GM19468 (cell line): ENCODE data around the gene CRTC3.
"Not testable (repeated sequence)": the region's sequence is repeated elsewhere in the genome, so short reads cannot be mapped to it uniquely, and the experiment has no call there.

ENCODE experiments used
- ATAC-seq: cut with Tn5 transposase; IDR thresholded peaks from one replicate; pipeline ENCODE4 v1.9.1; 2021; ENCODE audit warnings: mild to moderate bottlenecking, moderate library complexity, moderate number of reproducible peaks; ENCODE audit not compliant: unreplicated experiment; ENCODE audit errors: extremely low read depth

Gene CRTC3

GRCh38 chr15:90666135-90666909 lies 136.6 kb downstream of the CRTC3 start:
- ATAC-seq = no peak

- ATAC-seq = no peak
Measured at GRCh38 chr15:90667073-90667754, 137.5 kb downstream of the CRTC3 start.

DNA sequence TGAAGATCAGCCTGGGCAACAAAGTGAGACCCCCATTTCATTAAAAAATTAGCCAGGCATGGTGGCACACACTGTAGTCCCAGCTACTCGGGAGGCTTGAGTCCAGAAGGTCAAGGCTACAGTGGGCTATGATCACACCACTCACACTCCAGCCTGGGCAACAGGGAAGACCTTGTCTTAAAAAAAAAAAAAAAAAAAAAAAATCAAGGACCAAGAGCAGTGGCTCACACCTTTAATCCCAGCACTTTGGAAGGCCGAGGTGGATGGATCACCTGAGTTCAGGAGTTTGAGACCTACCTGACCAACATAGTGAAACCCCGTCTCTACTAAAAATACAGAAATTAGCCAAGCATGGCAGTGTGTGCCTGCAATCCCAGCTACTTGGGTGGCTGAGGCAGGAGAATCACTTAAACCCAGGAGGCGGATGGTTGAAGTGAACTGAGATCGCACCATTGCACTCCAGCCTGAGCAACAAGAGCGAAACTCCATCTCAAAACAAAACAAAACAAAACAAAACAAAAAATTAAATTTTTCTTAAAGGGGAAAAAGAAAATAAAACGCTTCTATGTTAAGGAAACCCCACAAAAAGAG lies 138.1 kb downstream of the CRTC3 start:
- ATAC-seq = not testable (repeated sequence)

- not testable (repeated sequence) for ATAC-seq
Measured at GRCh38 chr15:90670631-90671030, 140.9 kb downstream of the CRTC3 start.

DNA sequence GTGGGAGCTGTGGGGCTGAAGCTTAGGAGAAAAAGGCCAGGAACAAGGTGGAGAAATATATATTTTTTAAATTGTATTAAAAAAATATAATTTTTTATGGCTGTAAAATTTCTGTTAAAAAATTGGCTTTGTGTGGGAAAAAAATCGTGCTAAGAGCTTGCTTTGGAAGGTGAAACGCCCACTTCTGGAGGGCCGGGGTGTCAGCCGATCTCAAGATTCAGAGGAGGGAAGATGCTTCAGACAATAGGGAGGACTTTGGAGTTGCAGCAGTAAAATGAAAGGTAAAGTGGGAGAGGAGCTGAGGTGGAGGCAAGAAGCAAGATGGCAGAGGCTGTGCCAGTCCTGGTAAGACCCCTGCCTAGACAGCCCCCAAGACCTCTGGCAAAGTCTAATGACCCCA lies 141.5 kb downstream of the CRTC3 start:
- ATAC-seq = no peak

- not testable (repeated sequence) for ATAC-seq
Measured at GRCh38 chr15:90673357-90673756, 143.6 kb downstream of the CRTC3 start.

- no peak for ATAC-seq
Measured at GRCh38 chr15:90674476-90674875, 144.8 kb downstream of the CRTC3 start.

GRCh38 chr15:90675464-90675863 lies 145.7 kb downstream of the CRTC3 start:
- no peak for ATAC-seq

DNA sequence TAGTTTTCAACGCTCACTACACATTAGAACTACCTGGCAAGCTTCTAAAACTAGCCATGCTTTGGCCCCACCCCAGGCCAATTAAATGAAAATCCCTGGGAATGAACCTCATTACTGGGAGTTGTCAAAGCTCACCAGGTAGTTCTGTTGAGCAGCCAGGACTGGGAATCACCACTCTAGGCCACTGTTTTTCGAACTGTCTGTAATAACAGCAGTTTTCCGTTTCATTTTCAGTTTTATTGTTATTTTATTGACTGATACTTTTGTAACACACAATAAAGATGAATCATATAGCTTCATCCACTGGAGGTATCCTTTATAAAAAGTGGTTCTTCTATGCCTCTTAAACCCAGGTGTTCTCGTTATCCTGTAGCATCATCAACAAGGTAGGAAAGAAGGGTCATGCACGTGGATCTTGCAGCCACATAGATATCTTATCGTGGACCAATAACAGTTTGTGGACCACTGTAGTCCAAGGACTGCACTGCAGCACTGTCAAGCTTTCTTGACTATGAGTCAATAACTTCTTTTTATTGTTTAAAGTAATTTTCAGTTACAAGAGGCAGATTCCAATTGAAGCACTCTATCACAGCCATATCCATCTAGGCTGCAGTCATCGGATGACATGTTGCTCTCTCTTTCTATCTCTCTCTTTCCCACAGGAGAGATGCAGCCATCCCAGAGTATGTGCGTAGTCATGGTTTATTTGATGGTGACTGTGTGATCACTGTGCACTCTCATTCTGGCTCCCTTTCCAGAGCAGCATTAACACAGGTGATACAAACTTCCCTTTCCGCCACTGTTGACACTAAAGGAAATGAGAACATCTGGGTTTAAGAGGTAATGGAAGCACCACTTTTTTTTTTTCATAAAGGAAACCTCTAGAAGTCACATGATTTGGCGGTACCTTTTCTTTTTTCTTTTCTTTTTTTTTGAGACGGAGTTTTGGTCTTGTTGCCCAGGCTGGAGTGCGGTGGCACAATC lies 148.4 kb downstream of the CRTC3 start:
- ATAC-seq = no peak

DNA sequence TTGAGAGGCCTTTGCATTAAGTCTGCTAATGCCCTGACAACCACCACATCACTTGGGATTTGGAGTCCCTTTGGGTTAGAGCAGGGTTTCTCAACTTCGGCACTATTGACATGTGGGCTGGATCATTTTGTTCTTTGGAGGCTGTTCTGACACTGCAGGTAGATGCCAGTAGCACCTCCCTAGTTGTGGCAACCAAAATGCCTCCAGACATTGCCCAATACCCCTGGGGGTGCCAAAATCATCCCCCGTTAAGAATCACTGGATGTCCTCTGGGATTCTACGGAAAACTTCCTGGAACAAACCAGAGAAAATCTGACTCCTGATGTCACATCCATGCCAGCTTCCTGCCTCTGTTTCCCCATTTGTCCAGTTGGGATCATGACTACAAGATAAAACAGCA lies 150.2 kb downstream of the CRTC3 start:
- no peak for ATAC-seq

DNA sequence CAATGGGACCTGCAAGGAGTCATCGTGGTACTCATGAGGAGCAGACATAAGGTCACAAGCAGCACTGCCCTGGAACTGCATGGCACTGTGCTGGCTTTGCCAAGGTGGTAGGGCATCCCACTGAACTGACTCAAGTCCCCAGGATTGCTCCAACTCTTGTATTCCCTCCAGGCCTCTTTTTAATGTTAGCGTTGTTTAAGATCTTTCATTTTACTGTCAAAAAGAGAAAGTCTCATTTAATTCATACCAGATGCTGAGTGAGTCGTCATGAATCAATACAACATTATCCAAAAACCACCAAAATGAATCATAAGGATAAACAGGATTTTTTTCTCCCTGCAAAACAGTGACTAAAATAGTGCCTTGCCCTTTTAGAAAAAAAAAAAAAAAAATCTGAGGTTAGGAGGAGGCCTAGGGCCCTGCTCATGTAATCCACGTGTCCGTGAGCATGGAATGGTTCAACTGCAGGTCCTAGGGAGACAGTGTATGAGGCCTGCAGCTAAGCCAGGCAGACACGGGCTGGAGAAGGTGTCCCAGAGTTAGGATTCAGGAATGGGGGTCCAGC lies 150.7 kb downstream of the CRTC3 start:
- ATAC-seq = no peak

DNA sequence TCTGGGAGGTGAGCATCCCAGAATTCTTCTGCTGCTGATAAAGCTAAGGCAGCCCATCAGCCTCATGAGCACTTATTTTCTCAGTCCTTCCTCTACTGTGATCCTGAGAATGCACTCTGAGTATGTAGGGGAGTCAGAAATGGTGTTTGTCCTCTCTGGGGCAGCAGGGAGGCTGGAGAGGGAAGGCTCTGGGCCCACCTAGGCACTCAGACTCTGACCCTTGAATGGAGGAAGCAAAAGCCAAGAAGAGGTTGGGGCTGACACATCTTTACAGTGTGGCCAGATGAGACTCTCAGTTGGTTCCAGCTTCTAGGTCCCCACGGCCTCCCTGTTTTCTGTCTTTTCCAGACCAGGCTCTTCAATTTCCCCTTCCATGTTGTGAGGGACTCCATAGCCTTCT lies 151.3 kb downstream of the CRTC3 start:
- ATAC-seq = no peak

DNA sequence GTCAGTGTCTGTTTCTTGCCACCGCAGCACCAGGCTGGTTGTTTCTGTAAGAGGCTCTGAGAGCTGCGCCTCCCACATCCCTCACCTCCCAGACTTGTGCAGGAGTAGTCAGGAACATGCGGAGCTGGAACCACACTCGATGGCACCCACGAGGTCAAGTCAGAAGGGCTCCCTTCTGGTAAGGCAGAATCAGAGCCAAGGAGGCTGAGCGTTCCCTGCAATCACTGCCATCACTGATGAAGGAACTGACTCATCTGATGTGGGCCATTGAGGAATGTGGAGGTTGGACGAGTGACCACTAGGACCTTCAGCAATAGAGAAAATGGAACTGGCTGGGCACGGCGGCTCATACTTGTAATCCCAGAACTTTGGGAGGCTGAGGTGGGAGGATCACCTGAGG lies 151.8 kb downstream of the CRTC3 start:
- no peak for ATAC-seq

DNA sequence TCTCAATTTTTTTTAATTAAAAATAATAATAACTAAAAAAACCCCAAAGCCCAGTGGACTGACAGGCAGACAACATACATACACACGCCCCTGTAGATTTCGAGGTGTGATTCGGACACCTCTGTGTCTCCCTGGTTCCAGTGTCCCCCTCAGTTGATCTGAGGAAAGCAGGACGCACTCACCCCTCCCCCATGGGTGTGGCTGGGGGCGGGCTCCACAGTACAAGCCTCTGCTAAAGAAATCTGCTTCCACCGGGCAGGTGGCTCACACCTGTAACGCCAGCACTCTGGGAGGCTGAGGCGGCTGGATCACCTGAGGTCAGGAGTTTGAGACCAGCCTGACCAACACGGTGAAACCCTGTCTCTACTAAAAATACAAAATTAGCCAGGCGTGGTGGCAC lies 153.6 kb downstream of the CRTC3 start:
- no peak for ATAC-seq

DNA sequence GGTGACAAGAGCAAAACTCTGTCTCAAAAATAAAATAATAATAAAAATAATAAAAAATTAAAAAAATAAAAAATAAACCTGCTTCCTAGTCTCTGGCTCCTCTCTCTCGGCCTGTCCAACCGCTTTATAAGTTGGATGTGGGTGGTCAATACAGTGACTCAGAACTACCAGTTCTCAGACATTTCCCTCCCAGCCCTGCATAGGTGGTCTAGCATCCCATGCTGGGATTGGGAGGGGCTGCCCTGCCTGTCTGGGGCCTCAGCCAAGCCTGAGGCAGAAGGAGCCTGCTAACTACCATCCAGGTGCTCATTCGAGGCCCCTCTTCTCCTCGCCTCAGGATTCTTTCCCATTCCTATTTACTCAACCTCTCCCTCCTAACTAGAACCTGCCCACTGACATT lies 154.2 kb downstream of the CRTC3 start:
- ATAC-seq = no peak

DNA sequence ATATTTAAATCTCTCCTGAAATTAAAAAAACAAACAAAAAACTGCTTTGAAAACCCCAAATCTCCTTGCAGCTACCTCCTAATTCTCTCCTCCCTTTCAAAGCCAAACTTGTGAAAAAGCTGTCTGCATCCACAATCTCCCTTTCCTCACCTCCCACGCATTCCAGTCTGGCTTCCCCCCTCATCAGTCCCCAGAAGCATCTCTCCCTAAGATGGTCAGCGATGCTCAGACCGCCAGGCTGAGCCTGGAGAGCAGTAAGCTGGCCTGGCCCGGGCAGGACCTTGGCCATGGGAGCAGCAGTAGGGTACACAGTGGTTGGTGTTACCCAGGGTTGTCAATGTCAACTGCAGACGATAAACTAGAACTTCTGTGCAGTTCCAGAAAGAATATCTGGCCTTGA lies 154.6 kb downstream of the CRTC3 start:
- ATAC-seq = no peak

DNA sequence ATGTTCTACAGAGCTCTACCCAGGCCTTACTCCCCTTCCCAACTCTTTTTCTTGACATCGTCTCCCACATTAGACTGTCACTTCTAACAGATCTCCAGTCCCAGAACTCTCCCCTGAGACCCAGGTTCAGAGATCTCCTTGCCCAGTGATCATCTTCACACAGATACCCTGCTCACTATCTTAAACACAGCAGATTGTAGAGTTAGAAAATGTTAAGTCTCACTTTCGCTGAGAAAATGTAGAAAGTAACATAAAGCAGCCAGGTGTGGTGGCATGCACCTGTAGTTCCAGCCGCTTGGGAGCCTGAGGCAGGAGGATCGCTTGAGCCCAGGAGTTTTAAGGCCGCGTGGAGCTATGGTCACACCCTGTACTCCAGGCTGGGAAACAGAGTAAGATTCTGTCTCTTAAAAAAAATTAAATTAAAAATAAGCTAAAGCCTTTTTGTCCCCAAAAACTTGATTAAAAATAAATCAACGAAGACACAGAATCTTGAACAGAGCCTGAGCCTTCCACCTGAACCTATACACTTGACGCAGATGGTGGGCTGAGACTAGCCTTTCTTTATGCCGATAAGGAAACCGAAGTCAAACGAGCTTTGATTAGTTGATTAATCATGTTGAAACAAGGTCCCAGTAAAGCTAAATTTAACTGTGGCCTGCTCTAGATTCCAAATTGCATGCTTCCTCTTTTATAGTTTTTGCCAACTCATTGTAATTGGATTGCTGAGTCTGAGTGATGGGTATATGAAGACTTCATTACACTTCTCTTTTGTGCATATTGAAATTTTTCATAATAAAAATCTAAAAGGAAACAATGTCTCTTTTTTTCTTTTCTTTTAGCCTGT lies 156.1 kb downstream of the CRTC3 start:
- peak; percentile 23 for ATAC-seq

DNA sequence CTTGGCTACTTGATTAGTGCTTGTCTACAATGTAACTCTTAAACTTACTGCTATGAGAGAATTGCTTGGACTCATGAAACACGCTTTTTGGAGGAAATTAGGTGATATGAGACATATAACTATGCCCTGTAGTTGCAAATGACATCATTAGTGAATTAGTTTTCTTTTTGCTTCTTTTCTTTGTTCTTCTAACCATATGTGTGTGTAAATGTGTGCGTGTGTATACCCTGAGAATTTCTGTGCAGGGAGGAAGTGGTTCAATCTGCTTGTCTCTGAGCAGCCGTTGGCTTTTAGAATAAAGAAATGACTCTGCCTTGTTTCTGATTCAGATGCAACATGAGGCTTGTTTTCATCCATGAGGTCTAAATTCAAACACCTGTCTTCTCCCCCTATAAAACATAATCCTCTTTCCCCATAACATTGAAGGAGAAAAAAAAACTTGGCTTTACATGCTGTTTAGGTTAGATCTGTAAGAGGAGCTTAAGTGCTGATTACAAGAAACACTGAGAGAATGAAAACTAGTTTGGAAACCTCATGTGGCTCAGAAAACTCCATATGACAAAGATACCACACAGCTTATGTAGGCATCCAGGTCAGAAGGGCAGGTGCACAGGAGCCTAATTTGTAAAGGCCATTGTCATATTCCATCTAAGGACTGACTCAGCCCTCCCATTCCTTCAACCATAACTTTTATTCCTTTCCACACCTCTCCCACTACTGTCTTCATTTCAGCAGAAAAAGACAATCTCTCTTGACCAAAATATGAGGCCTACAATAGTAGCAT lies 156.9 kb downstream of the CRTC3 start:
- no peak for ATAC-seq
